HAP-1 (cell line): Measurements from ENCODE around the gene OR51A4.
"Not testable (repeated sequence)": the region's sequence is repeated elsewhere in the genome, so short reads cannot be mapped to it uniquely, and the experiment has no call there.

ENCODE experiments used
- DNase-seq, 2 experiments: peaks; one replicate each; pipeline ENCODE4 v3.0.0-alpha.2; 2016 to 2020; ENCODE audit warnings: low spot score in 2 of 2
- H3K27me3 ChIP-seq: fragments of 250-450 bp; sonication (Bioruptor Pico); 2 replicates; pipeline ENCODE4 v1.5.1; 2020; ENCODE audit warnings: low read depth, mild to moderate bottlenecking, moderate library complexity
- H3K36me3 ChIP-seq: fragments of 250-450 bp; sonication (Bioruptor Pico); replicated peaks from 2 replicates; pipeline ENCODE4 v1.5.1; 2020; ENCODE audit warnings: mild to moderate bottlenecking
- H3K4me1 ChIP-seq: fragments of 250-450 bp; sonication (Bioruptor Pico); 2 replicates; pipeline ENCODE4 v1.5.1; 2020; ENCODE audit warnings: mild to moderate bottlenecking
- H3K4me3 ChIP-seq: fragments of 250-450 bp; sonication (Bioruptor Pico); 2 replicates; pipeline ENCODE4 v1.5.1; 2020; ENCODE audit warnings: mild to moderate bottlenecking, moderate library complexity
- H3K9me3 ChIP-seq: fragments of 250-450 bp; sonication (Bioruptor Pico); 2 replicates; pipeline ENCODE4 v1.5.1; 2020; ENCODE audit warnings: mild to moderate bottlenecking, moderate library complexity
- in situ Hi-C: fragments of 300-500 bp; cut with MboI; formaldehyde crosslinking; loops from 3 replicates; pipeline ENCODE4 v1.14.3; 2020; ENCODE audit warnings: low sequenced_read_pairs, inconsistent platforms, mixed read lengths

OR51A4 gene, protein sequence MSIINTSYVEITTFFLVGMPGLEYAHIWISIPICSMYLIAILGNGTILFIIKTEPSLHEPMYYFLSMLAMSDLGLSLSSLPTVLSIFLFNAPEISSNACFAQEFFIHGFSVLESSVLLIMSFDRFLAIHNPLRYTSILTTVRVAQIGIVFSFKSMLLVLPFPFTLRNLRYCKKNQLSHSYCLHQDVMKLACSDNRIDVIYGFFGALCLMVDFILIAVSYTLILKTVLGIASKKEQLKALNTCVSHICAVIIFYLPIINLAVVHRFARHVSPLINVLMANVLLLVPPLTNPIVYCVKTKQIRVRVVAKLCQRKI

GRCh38 chr11:4947505-4947904 lies at the start of gene OR51A4:
TSS of gene OR51A4 (minus strand) at chr11:4947605. CDS start at chr11:4947100, 505 bp downstream.
- in situ Hi-C loops, result no loop called here
- no peak for DNase-seq
- H3K36me3 ChIP-seq, result no peaks in the 10 kb centered on the region

DNA sequence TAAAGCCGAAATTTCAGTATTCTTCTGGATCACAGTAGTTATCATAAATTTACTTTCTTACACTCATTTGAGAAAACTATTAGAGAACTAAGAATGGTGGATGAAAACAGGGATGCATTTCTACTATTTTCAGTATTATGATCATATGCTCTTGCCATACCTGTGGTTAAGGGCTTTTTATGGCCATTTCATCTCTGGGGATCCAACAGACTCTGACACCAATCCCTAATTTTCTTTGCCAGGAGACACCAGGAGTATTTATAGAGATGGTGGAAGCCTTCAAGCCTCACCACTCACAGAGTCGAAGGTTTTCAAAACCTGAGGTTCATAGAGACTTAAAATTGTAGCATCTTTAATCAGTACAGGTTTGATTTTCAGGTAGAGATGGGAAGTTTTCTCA lies 47.1 kb upstream of the OR51A4 start, which contains the start of gene OR51L1:
Gene OR51L1 (plus strand): TSS at position 301 of the 400 bp plus-strand sequence. CDS start 4,132 bp downstream, outside the sequence.
- in situ Hi-C loops, result no loop called here

More at GRCh38 chr11:4947505-4947904, at the start of gene OR51A4:
- H3K27me3 ChIP-seq, result no peaks in the 10 kb centered on the region
- H3K4me1 ChIP-seq, result no peaks in the 10 kb centered on the region
- H3K4me3 ChIP-seq, result no peak within 1 kb of the TSS
- no peaks in the 10 kb centered on the region for H3K9me3 ChIP-seq

DNA sequence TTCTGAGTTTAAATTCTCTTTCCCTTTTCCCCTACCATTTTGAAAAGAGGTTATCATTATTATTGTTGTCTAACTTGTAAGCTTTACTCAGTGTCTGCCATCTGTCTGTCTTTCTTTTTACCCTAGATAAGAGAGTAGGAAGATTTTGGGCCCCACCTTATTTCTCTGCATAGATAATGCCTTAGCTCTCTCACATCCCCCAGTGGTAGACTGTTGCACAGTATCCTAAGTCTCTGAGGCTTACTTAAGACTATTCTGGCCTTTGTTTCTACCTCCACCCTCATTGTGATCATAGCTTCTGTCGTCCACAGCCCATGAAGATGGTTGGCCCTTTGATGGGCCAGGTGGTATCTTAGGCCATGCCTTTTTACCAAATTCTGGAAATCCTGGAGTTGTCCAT lies 43.7 kb upstream of the OR51A4 start:
- H3K4me3 ChIP-seq, result no peak overlapping the region
- H3K27me3 ChIP-seq, result no peaks in the 10 kb centered on the region
- H3K36me3 ChIP-seq, result no peaks in the 10 kb centered on the region
- no peak for DNase-seq
- no peaks in the 10 kb centered on the region; the same call in 1 of the 2 replicates for H3K4me1 ChIP-seq
- in situ Hi-C loops, result no loop called here
- H3K9me3 ChIP-seq, result no peaks in the 10 kb centered on the region

More for the DNA sequence above, 47.1 kb upstream of the OR51A4 start, which contains the start of gene OR51L1:
- Histone ChIP-seq H3K27me3 (no peaks in the 10 kb centered on the region), H3K36me3 (no peaks in the 10 kb centered on the region), H3K4me3 (no peak within 1 kb of the TSS), H3K9me3 (no peaks in the 10 kb centered on the region), H3K4me1 (no peaks in the 10 kb centered on the region; the same call in 1 of the 2 replicates)
- no peak for DNase-seq

GRCh38 chr11:4983841-4984240 lies 36.4 kb upstream of the OR51A4 start:
- no peaks in the 10 kb centered on the region for H3K36me3 ChIP-seq
- in situ Hi-C loops, result no loop called here
- no peaks in the 10 kb centered on the region for H3K9me3 ChIP-seq
- no peak for DNase-seq
- H3K4me1 ChIP-seq, result no peaks in the 10 kb centered on the region
- H3K27me3 ChIP-seq, result no peaks in the 10 kb centered on the region
- no peak overlapping the region for H3K4me3 ChIP-seq

- no peak for DNase-seq
- Histone ChIP-seq H3K4me3 (no peak overlapping the region), H3K27me3 (no peaks in the 10 kb centered on the region), H3K4me1 (no peaks in the 10 kb centered on the region), H3K36me3 (no peaks in the 10 kb centered on the region), H3K9me3 (no peaks in the 10 kb centered on the region)
- in situ Hi-C loops, result no loop called here
These were observed 35.3 kb upstream of the OR51A4 start for GRCh38 chr11:4982678-4983077.

- DNase-seq, result no peak
- in situ Hi-C loops, result no loop called here
- Histone ChIP-seq H3K4me3 (no peak overlapping the region), H3K27me3 (no peaks in the 10 kb centered on the region), H3K36me3 (no peaks in the 10 kb centered on the region), H3K4me1 (no peaks in the 10 kb centered on the region), H3K9me3 (no peaks in the 10 kb centered on the region)
These were observed 31.6 kb upstream of the OR51A4 start for GRCh38 chr11:4979036-4979435.

DNA sequence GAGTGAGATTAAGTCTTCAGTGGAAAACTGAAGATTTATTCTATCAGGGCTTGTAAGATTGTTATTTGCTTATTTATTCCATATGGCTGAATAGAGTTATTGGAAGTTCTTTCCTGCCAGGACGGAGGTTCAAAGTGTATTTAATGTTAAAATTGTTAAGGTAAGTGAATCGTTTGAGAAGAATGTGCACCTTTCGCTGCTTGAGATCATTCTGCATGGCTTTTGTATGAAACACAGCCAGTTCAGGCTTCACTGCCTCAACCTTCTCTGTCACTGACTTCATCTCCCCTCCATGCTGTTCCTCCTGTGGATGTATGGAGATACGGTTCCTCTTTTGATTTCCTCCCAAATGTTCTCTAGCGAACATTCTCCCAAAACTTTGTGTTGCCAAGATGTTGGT lies 28.0 kb upstream of the OR51A4 start:
- in situ Hi-C loops, result no loop called here

DNA sequence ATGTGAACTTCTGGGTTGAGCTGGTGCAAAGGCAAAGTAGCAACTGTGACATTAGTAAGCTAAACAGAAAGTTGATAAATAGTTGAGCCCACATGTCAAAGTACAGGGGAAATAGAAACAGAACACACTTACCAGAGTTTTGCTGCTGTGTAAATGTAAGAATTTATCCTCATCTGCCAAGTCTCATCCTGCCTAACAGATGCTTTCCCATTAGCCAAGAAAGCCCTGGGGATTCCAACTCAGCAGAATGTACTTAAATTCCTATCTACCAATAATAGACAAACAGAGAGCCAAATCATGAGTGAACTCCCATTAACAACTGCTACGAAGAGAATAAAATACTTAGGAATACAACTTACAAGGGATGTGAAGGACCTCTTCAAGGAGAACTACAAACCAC lies 15.4 kb upstream of the OR51A4 start:
- DNase-seq, result no peak
- Histone ChIP-seq H3K36me3 (no peaks in the 10 kb centered on the region), H3K4me1 (no peaks in the 10 kb centered on the region), H3K27me3 (no peaks in the 10 kb centered on the region), H3K9me3 (no peaks in the 10 kb centered on the region), H3K4me3 (no peak overlapping the region)
- in situ Hi-C loops, result no loop called here

More for the DNA sequence above, 28.0 kb upstream of the OR51A4 start:
- Histone ChIP-seq H3K27me3 (no peaks in the 10 kb centered on the region), H3K4me1 (no peaks in the 10 kb centered on the region), H3K36me3 (no peaks in the 10 kb centered on the region), H3K9me3 (no peaks in the 10 kb centered on the region), H3K4me3 (no peak overlapping the region)
- no peak for DNase-seq

- H3K4me1 ChIP-seq, result no peaks in the 10 kb centered on the region
- H3K36me3 ChIP-seq, result no peaks in the 10 kb centered on the region
- in situ Hi-C loops, result no loop called here
- no peaks in the 10 kb centered on the region for H3K9me3 ChIP-seq
- no peak overlapping the region for H3K4me3 ChIP-seq
- DNase-seq, result no peak
- H3K27me3 ChIP-seq, result no peaks in the 10 kb centered on the region
These were observed 13.5 kb upstream of the OR51A4 start for GRCh38 chr11:4960877-4961276.

DNA sequence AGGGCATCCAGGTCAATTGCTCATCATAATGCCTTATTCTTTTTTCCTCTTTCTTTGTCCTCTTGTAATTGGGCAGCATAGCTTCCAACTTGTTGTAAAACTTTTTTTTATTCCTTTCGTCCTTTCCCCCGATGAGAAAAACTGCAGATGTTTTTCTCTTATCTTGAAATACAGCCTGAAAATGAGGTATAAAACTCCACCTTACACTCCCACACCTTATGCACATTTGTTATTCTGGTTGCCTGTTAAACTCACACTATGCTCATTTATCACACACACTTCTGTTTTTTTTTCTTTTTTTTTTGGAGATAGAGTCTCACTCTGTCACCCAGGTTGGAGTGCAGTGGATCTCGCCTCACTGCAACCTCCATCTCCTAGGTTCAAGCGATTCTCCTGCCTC lies 10.0 kb upstream of the OR51A4 start:
- no peak for DNase-seq
- H3K4me3 ChIP-seq, result no peak overlapping the region
- H3K27me3 ChIP-seq, result no peaks in the 10 kb centered on the region
- in situ Hi-C loops, result no loop called here
- H3K9me3 ChIP-seq, result no peaks in the 10 kb centered on the region
- no peaks in the 10 kb centered on the region for H3K36me3 ChIP-seq
- no peaks in the 10 kb centered on the region for H3K4me1 ChIP-seq

DNA sequence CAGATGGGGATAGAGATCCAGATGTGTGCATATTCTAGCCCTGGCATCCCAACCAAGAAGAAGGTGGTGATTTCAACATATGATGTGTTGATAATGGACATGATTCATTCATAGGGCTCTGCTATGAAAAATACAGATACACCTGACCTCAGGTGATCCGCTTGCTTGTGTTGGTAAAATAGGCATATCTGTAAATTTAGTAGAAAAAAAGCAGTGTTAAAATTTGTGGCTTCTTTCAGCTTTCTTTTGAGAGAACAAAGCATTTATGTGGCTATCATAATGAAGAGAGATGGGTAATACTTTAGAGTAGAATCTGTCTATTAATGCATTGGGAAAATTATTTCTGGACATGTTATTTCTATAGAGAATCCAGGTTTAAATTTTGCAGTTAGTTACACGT lies 8.2 kb upstream of the OR51A4 start, which contains the start of gene OR51A2:
Gene OR51A2 (minus strand): TSS at position 101 of the 400 bp plus-strand sequence. CDS start 0 bp downstream, at position 101.
- H3K4me3 ChIP-seq, DNase-seq, in situ Hi-C loops: not testable (repeated sequence)

GRCh38 chr11:4936745-4937144 lies 10.7 kb downstream of the OR51A4 start:
- Histone ChIP-seq H3K27me3 (no peaks in the 10 kb centered on the region), H3K4me3 (no peak overlapping the region), H3K4me1 (no peaks in the 10 kb centered on the region), H3K9me3 (no peaks in the 10 kb centered on the region), H3K36me3 (no peaks in the 10 kb centered on the region)
- DNase-seq, result no peak
- in situ Hi-C loops, result no loop called here

More for the DNA sequence above, 8.2 kb upstream of the OR51A4 start, which contains the start of gene OR51A2:
- H3K4me1 ChIP-seq, H3K9me3 ChIP-seq, H3K36me3 ChIP-seq, H3K27me3 ChIP-seq: not testable (repeated sequence)

DNA sequence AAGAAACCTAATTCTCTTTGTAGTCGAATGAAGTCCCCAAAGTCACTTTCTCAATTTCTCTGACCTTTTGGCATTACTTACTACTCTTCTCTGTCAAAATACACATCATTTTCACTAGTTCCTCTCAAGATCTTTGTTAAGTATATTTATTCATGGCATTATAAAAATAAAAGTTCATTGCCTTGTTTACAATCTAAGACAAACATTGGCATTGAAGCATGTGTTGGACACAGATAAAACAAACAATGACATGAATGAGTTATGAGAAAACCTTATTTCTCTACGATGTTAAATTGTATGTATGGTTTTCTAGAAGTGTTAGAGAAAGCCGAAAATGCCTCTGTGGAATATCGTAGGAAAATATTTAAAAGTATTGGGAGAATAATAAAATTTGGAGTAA lies 14.7 kb downstream of the OR51A4 start:
- H3K9me3 ChIP-seq, result no peaks in the 10 kb centered on the region
- H3K27me3 ChIP-seq, result no peaks in the 10 kb centered on the region
- no peak overlapping the region for H3K4me3 ChIP-seq
- H3K36me3 ChIP-seq, result no peaks in the 10 kb centered on the region
- DNase-seq, result no peak
- H3K4me1 ChIP-seq, result no peaks in the 10 kb centered on the region
- in situ Hi-C loops, result no loop called here

DNA sequence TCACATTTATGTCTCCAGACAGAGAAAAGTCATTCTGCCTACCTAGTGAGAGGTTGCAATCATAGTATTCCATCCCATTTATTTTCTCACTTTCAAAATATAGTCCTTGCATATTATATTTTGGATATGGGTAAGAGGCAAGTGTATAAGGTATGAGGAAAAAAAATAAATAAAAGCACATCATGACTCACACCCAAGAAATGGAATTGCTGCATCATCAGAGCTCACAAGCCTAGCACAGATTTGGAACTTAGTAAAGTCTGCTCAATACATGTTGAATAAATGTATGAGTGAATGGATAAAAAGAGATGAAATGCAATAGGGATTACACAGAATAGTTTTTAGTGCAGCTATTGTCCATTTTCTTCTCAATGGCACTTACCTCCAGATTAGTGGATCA lies 20.8 kb downstream of the OR51A4 start:
- DNase-seq, result no peak
- Histone ChIP-seq H3K27me3 (no peaks in the 10 kb centered on the region), H3K36me3 (no peaks in the 10 kb centered on the region), H3K4me3 (no peak overlapping the region), H3K9me3 (no peaks in the 10 kb centered on the region), H3K4me1 (no peaks in the 10 kb centered on the region)
- in situ Hi-C loops, result no loop called here
